Astrocyte (in vitro differentiated cells and primary cell): Measurements from ENCODE around the gene GMNN. TPM values are rescaled to one million over a fixed set of nuclear protein-coding genes. Genes with fewer than 3 reads are reported as not detected.
"Not testable (repeated sequence)": the region's sequence is repeated elsewhere in the genome, so short reads cannot be mapped to it uniquely, and the experiment has no call there.

ENCODE experiments used
- DNase-seq: peaks from one replicate; pipeline ENCODE4 v3.0.0-alpha.2; 2010; ENCODE audit warnings: low read depth
- FAIRE-seq: peaks from 2 replicates; lab custom pipeline; 2011; peaks lifted over from hg19 to GRCh38; lab: Jason Lieb, UNC
- H2AFZ ChIP-seq: 2 replicates; pipeline ENCODE4 v1.6.0; 2012; ENCODE audit warnings: low read depth, low read length, inconsistent platforms
- H3K27ac ChIP-seq: 2 replicates; pipeline ENCODE4 v1.5.1; 2011; ENCODE audit warnings: low read depth, low read length, inconsistent platforms
- H3K27me3 ChIP-seq: 2 replicates; pipeline ENCODE4 v1.6.0; 2011; ENCODE audit warnings: low read length, inconsistent platforms; ENCODE audit not compliant: insufficient read depth
- H3K36me3 ChIP-seq: 2 replicates; pipeline ENCODE4 v1.5.1; 2011; ENCODE audit warnings: low read length, inconsistent platforms; ENCODE audit not compliant: insufficient read depth
- H3K4me1 ChIP-seq: 2 replicates; pipeline ENCODE4 v1.5.1; 2011; ENCODE audit warnings: low read length, inconsistent platforms; ENCODE audit not compliant: insufficient read depth
- H3K4me2 ChIP-seq: 2 replicates; pipeline ENCODE4 v1.6.0; 2012; ENCODE audit warnings: low read length, inconsistent platforms
- H3K4me3 ChIP-seq: 2 replicates; pipeline ENCODE4 v1.5.1; 2011; ENCODE audit warnings: low read depth, mild to moderate bottlenecking, low read length, inconsistent platforms; ENCODE audit not compliant: insufficient read depth
- H3K79me2 ChIP-seq: 2 replicates; pipeline ENCODE4 v1.6.0; 2012; ENCODE audit warnings: mild to moderate bottlenecking, low read length, inconsistent platforms; ENCODE audit not compliant: insufficient read depth
- H3K9ac ChIP-seq: 2 replicates; pipeline ENCODE4 v1.6.0; 2012; ENCODE audit warnings: mild to moderate bottlenecking, low read length, inconsistent platforms
- H3K9me3 ChIP-seq: 2 replicates; pipeline ENCODE4 v1.5.1; 2012; ENCODE audit warnings: low read depth, mild to moderate bottlenecking, low read length, inconsistent platforms; ENCODE audit not compliant: insufficient read depth
- H4K20me1 ChIP-seq: 2 replicates; pipeline ENCODE4 v1.6.0; 2012; ENCODE audit warnings: low read length, inconsistent platforms; ENCODE audit not compliant: insufficient read depth
- H3K27ac Mint-ChIP-seq: one replicate; pipeline ENCODE4 v1.8.0; 2021; ENCODE audit warnings: mild to moderate bottlenecking, mixed read lengths; ENCODE audit not compliant: unreplicated experiment
- H3K27me3 Mint-ChIP-seq: one replicate; pipeline ENCODE4 v1.8.0; 2021; ENCODE audit warnings: low read depth, mixed read lengths; ENCODE audit not compliant: unreplicated experiment
- H3K36me3 Mint-ChIP-seq: one replicate; pipeline ENCODE4 v1.8.0; 2021; ENCODE audit warnings: low read depth, mixed read lengths; ENCODE audit not compliant: unreplicated experiment
- H3K4me1 Mint-ChIP-seq: one replicate; pipeline ENCODE4 v1.8.0; 2021; ENCODE audit warnings: low read depth, mixed read lengths; ENCODE audit not compliant: unreplicated experiment
- H3K4me3 Mint-ChIP-seq: one replicate; pipeline ENCODE4 v1.8.0; 2021; ENCODE audit warnings: mild to moderate bottlenecking, moderate library complexity, mixed read lengths; ENCODE audit not compliant: unreplicated experiment
- H3K9me3 Mint-ChIP-seq: one replicate; pipeline ENCODE4 v1.8.0; 2021; ENCODE audit warnings: mild to moderate bottlenecking, mixed read lengths; ENCODE audit not compliant: unreplicated experiment
- CTCF ChIP-seq: IDR thresholded peaks from 2 replicates; pipeline ENCODE4 v1.5.1; 2011; ENCODE audit warnings: low read depth, mild to moderate bottlenecking, inconsistent platforms, low read length, moderate library complexity; ENCODE audit not compliant: insufficient read depth
- EZH2 ChIP-seq: IDR thresholded peaks from 2 replicates; pipeline ENCODE4 v1.6.1; 2012; ENCODE audit warnings: mild to moderate bottlenecking, low read length, inconsistent platforms; ENCODE audit not compliant: insufficient read depth
- total RNA-seq: library from RNA; stranded (reverse); gene quantifications from 2 replicates; pipeline ENCODE4 v1.2.1, GENCODE V29; 2021

Gene GMNN
- total RNA-seq, 1 donor from 2014 or later = 16.4 TPM

GRCh38 chr6:24734166-24734565 lies 40.6 kb upstream of the GMNN start:
- H3K4me3 ChIP-seq = no peak overlapping the region
- H3K36me3 Mint-ChIP-seq = no peaks in the 10 kb centered on the region

GRCh38 chr6:24734710-24735109 lies 40.0 kb upstream of the GMNN start:
- H2AFZ ChIP-seq, H3K9ac ChIP-seq, H3K36me3 Mint-ChIP-seq, H4K20me1 ChIP-seq, H3K4me1 Mint-ChIP-seq, H3K9me3 ChIP-seq, H3K9me3 Mint-ChIP-seq, H3K4me1 ChIP-seq, H3K27me3 Mint-ChIP-seq, H3K4me2 ChIP-seq, H3K27ac Mint-ChIP-seq, H3K27ac ChIP-seq, H3K4me3 ChIP-seq, H3K79me2 ChIP-seq, H3K4me3 Mint-ChIP-seq, FAIRE-seq, H3K27me3 ChIP-seq, H3K36me3 ChIP-seq, DNase-seq: not testable (repeated sequence)

More at GRCh38 chr6:24734166-24734565, 40.6 kb upstream of the GMNN start:
- H3K79me2 ChIP-seq = no peaks in the 10 kb centered on the region
- Mint-ChIP-seq H3K27ac (no peak overlapping the region), H3K27me3 (no peaks in the 10 kb centered on the region), H3K4me1 (no peaks in the 10 kb centered on the region), H3K9me3 (peaks cover 8% of the 10 kb centered on the region), H3K4me3 (no peak overlapping the region)
- no peaks in the 10 kb centered on the region for H4K20me1 ChIP-seq
- no peak overlapping the region for H3K27ac ChIP-seq
- DNase-seq = no peak
- no peak overlapping the region for H3K4me2 ChIP-seq
- FAIRE-seq = no peak
- no peak for TF ChIP-seq EZH2
- no peak for TF ChIP-seq CTCF
- H3K27me3 ChIP-seq = no peaks in the 10 kb centered on the region
- no peaks in the 10 kb centered on the region for H3K36me3 ChIP-seq
- H3K9me3 ChIP-seq = peaks cover 5% of the 10 kb centered on the region
- no peak overlapping the region for H2AFZ ChIP-seq
- H3K4me1 ChIP-seq = no peaks in the 10 kb centered on the region
- H3K9ac ChIP-seq = no peak overlapping the region

- peaks cover 19% of the 10 kb centered on the region for H3K4me1 Mint-ChIP-seq
- no peak overlapping the region for H3K9ac ChIP-seq
- H3K79me2 ChIP-seq = no peaks in the 10 kb centered on the region
- no peak overlapping the region for H3K27ac ChIP-seq
- H3K9me3 Mint-ChIP-seq = no peaks in the 10 kb centered on the region
- no peaks in the 10 kb centered on the region for H3K36me3 Mint-ChIP-seq
- H3K4me3 Mint-ChIP-seq = no peak overlapping the region
- no peaks in the 10 kb centered on the region for H4K20me1 ChIP-seq
- DNase-seq (no peak), FAIRE-seq (no peak)
- H3K4me2 ChIP-seq = no peak overlapping the region
- no peaks in the 10 kb centered on the region for H3K36me3 ChIP-seq
- no peak overlapping the region for H3K4me3 ChIP-seq
- no peaks in the 10 kb centered on the region for H3K27me3 Mint-ChIP-seq
- TF ChIP-seq EZH2 = no peak
- no peak for TF ChIP-seq CTCF
- no peaks in the 10 kb centered on the region for H3K27me3 ChIP-seq
- peaks cover 20% of the 10 kb centered on the region for H3K4me1 ChIP-seq
- peak overlapping the region; percentile 44 for H2AFZ ChIP-seq
- H3K27ac Mint-ChIP-seq = no peak overlapping the region
- H3K9me3 ChIP-seq = no peaks in the 10 kb centered on the region
Observed at GRCh38 chr6:24738741-24739140, 36.0 kb upstream of the GMNN start.
